Kidney (tissue), 14 donors: Measurements from ENCODE around the gene DGLUCY. TPM values are rescaled to one million over a fixed set of nuclear protein-coding genes. Genes with fewer than 3 reads are reported as not detected.

Experiments used
- DNase-seq, 5 donors: peaks; one replicate each; pipeline ENCODE4 v3.0.0-alpha.2; 2013 to 2020
- FAIRE-seq: peaks from 2 replicates; lab custom pipeline; 2012; peaks lifted over from hg19 to GRCh38; lab: Jason Lieb, UNC
- H3K27ac ChIP-seq, 2 donors: one replicate each; pipeline ENCODE4 v1.7.0; 2013; ENCODE audit warnings: low read depth in 2 of 2, low read length in 2 of 2, inconsistent platforms in 1 of 2
- H3K27me3 ChIP-seq: one replicate; pipeline ENCODE4 v1.7.1; 2013; ENCODE audit warnings: low read length, inconsistent platforms; ENCODE audit not compliant: control insufficient read depth, insufficient read depth
- H3K36me3 ChIP-seq, 3 donors: one replicate each; pipeline versions ENCODE4 v1.7.0 to v1.7.1; 2013; ENCODE audit warnings: low read length in 3 of 3, control low read depth in 1 of 3, inconsistent platforms in 1 of 3; ENCODE audit not compliant: insufficient read depth in 3 of 3, control insufficient read depth in 2 of 3
- H3K4me1 ChIP-seq, 3 donors: one replicate each; pipeline versions ENCODE4 v1.7.0 to v1.7.1; 2013; ENCODE audit warnings: low read length in 3 of 3, inconsistent platforms in 1 of 3, low read depth in 1 of 3; ENCODE audit not compliant: control insufficient read depth in 2 of 3, insufficient read depth in 2 of 3
- H3K4me3 ChIP-seq, 3 donors: one replicate each; pipeline versions ENCODE4 v1.7.0 to v1.8.1; 2013; ENCODE audit warnings: low read length in 3 of 3, control low read depth in 1 of 3, inconsistent platforms in 1 of 3
- H3K9ac ChIP-seq, 3 donors: one replicate each; pipeline versions ENCODE4 v1.7.0 to v1.7.1; 2013; ENCODE audit warnings: low read length in 3 of 3, control low read depth in 1 of 3, inconsistent platforms in 1 of 3
- H3K9me3 ChIP-seq, 3 donors: one replicate each; pipeline versions ENCODE4 v1.7.0 to v1.7.1; 2013; ENCODE audit warnings: low read length in 3 of 3, control low read depth in 1 of 3, inconsistent platforms in 1 of 3; ENCODE audit not compliant: control insufficient read depth in 2 of 3, insufficient read depth in 1 of 3
- intact Hi-C: fragments of 100-400 bp; cut with DNase I; formaldehyde crosslinking; loops from one replicate; pipeline ENCODE4 v1.11.1; 2022
- polyA plus RNA-seq: library from polyadenylated mRNA; stranded (reverse); fragments of 350-450 nt; fragmentation: Illumina TruSeq; extraction: RNeasy Lipid Tissue Mini Kit (QIAGEN cat#74804); gene quantifications from one replicate; pipeline ENCODE4 v1.2.3, GENCODE V29; 2014; ENCODE audit warnings: low read depth, low replicate concordance; ENCODE audit not compliant: insufficient read depth
- total RNA-seq: library from RNA; stranded (reverse); fragmentation: NEBNext Ultra II Directional; extraction: Animal tissue kit (Norgen Biotek cat#: 25700); gene quantifications from one replicate; pipeline ENCODE4 v1.2.1, GENCODE V29; 2021
- TF ChIP-seq, protein P1 (sequence below): IDR thresholded peaks from 3 replicates; pipeline ENCODE4 v1.5.1; 2012; ENCODE audit warnings: mild to moderate bottlenecking, moderate library complexity, borderline replicate concordance; ENCODE audit not compliant: insufficient read depth; ENCODE audit errors: extremely low read depth
- donor health status: control.
- donor health status: control.
- donor health status: control.
- donor health status: control.
- donor health status: control.
- donor health status: DM: yes; HTN: yes; CAD: no.
- donor health status: Normal renal cell carcinoma (clear cell type).

The DGLUCY gene
- total and polyA plus RNA-seq, 2 donors from 2014 or later: 79.7 to 83.4 TPM

DNA sequence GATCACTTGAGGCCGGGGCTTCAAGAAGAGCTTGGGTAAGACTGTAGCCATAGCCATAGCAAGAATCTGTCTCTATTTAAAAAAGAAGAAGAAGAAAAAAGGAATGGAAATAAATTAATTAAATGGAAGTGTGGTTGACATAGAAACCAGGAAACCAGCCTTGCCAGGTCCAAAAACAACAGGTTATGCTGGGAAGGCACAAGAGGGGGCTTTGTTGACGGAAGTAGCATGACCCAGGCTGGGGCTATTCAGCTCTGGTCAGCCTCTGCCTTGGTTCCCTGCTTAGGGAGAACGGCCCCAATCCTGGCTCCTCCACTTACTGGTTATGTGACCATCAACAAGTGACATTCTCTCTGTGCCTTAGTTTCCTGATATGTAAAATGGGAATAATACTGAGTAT is 145.0 kb downstream of the DGLUCY start:
- FAIRE-seq: no peak
- DNase-seq: no peak
- Histone ChIP-seq H3K4me3 (no peak overlapping the region), H3K9me3 (no peaks in the 10 kb centered on the region), H3K4me1 (peaks cover 0 to 2% (median 0%) of the 10 kb centered on the region in 3 donors), H3K27ac (no peak overlapping the region), H3K36me3 (no peaks in the 10 kb centered on the region), H3K9ac (no peak overlapping the region), H3K27me3 (no peaks in the 10 kb centered on the region)
- intact Hi-C loops: no loop called here
- TF ChIP-seq, protein P1, sequence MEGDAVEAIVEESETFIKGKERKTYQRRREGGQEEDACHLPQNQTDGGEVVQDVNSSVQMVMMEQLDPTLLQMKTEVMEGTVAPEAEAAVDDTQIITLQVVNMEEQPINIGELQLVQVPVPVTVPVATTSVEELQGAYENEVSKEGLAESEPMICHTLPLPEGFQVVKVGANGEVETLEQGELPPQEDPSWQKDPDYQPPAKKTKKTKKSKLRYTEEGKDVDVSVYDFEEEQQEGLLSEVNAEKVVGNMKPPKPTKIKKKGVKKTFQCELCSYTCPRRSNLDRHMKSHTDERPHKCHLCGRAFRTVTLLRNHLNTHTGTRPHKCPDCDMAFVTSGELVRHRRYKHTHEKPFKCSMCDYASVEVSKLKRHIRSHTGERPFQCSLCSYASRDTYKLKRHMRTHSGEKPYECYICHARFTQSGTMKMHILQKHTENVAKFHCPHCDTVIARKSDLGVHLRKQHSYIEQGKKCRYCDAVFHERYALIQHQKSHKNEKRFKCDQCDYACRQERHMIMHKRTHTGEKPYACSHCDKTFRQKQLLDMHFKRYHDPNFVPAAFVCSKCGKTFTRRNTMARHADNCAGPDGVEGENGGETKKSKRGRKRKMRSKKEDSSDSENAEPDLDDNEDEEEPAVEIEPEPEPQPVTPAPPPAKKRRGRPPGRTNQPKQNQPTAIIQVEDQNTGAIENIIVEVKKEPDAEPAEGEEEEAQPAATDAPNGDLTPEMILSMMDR: no peak

DNA sequence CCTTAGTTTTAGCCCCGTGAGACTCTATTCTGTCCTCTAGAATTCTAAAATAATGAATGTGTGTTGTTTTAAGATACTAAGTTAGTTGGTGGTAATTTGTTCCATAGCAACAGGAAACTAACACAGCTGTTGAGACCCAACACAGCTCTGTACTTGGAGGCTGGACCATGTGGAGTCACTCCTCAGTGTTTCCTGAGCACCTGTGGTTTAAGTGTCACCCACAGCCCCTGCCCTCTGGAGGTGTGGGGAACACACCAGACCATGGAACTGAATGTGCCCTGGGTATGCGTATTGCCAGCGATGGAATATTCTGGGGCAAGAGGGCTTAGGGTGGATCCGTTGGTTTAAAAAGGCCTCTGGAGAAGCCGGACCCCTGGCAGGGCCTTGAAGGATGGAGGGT is 147.2 kb downstream of the DGLUCY start:
- Histone ChIP-seq H3K9ac (no peak overlapping the region), H3K27ac (no peak overlapping the region)

DNA sequence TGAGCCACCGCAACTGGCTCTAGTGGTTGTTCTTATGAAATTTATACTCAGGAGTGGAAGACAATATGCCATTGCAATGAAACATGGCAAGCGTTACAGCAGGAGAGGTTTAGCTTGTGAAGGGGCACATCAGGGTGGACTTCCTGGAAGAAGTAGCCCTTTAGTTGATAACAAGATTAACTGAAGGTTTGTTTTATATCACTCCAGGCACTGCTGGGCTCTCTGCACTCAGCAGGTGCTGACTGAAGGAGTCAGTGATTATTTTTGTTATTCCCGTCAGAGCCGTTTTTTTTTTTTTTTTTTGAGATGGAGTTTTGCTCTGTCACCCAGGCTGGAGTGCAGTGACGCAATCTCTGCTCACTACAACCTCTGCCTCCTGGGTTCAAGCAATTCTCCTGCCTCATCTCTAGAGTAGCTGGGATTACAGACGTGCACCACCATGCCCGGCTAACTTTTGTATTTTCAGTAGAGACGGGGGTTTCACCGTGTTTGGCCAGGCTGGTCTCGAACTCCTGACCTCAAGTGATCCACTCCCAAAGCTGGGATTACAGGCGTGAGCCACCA is 148.2 kb downstream of the DGLUCY start:
- Histone ChIP-seq H3K9ac (no peak overlapping the region), H3K9me3 (no peaks in the 10 kb centered on the region), H3K4me1 (peaks cover 0 to 7% (median 0%) of the 10 kb centered on the region in 3 donors), H3K36me3 (no peaks in the 10 kb centered on the region), H3K27me3 (no peaks in the 10 kb centered on the region), H3K4me3 (no peak overlapping the region), H3K27ac (no peak overlapping the region)
- DNase-seq (no peak), FAIRE-seq (no peak)
- TF ChIP-seq, protein P1: no peak
- intact Hi-C loops: no loop called here

More for the DNA sequence above, 147.2 kb downstream of the DGLUCY start:
- no peaks in the 10 kb centered on the region for H3K9me3 ChIP-seq
- TF ChIP-seq, protein P1: no peak
- no peaks in the 10 kb centered on the region for H3K36me3 ChIP-seq
- FAIRE-seq: no peak
- intact Hi-C loops: no loop called here
- no peaks in the 10 kb centered on the region for H3K27me3 ChIP-seq
- no peak for DNase-seq
- no peak overlapping the region for H3K4me3 ChIP-seq
- peaks cover 0 to 7% (median 0%) of the 10 kb centered on the region in 3 donors for H3K4me1 ChIP-seq

DNA sequence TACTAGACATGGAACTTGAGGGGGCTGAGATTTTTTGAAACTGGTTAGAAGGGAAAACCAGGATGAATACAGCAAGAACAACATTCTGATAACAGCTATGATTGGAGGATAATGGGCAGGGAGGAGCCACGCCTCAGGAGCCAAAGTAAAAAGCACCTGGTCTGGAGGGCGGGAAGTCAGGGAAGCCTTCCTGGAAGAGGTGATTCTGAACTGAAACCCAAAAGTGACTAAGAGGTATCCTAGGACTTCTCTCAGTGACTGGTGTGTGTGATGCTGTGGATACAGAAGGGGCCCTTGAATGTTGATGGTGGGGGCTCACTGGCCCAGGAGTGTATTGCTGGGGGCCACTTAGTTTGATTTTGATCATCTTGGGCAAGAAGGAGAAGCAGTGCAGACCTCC is 149.5 kb downstream of the DGLUCY start:
- H3K27ac ChIP-seq: no peak overlapping the region
- DNase-seq: no peak
- intact Hi-C loops: no loop called here
- TF ChIP-seq, protein P1: no peak
- H3K4me3 ChIP-seq: no peak overlapping the region
- H3K9me3 ChIP-seq: no peaks in the 10 kb centered on the region
- H3K4me1 ChIP-seq: peaks cover 0 to 5% (median 0%) of the 10 kb centered on the region in 3 donors
- no peaks in the 10 kb centered on the region for H3K27me3 ChIP-seq
- no peak for FAIRE-seq
- H3K36me3 ChIP-seq: no peaks in the 10 kb centered on the region
- no peak overlapping the region for H3K9ac ChIP-seq
